Transverse colon (tissue), 4 donors: ENCODE results near the gene GDPGP1. TPM values are rescaled to one million over a fixed set of nuclear protein-coding genes. Genes with fewer than 3 reads are reported as not detected.

Experiments used
- DNase-seq: peaks from one replicate; pipeline ENCODE4 v3.0.0-alpha.2; 2019
- H3K27ac ChIP-seq, 4 donors: fragments of 200-600 bp; sonication (generic); 2 replicates each; pipeline ENCODE4 v1.5.1; 2016 to 2018; ENCODE audit warnings: inconsistent platforms in 4 of 4
- H3K27me3 ChIP-seq: fragments of 200-600 bp; sonication (generic); 2 replicates; pipeline ENCODE4 v1.5.1; 2017; ENCODE audit warnings: inconsistent platforms
- H3K36me3 ChIP-seq, 4 donors: fragments of 200-600 bp; sonication (generic); 2 replicates each; pipeline ENCODE4 v1.5.1; 2017 to 2019; ENCODE audit warnings: inconsistent platforms in 4 of 4
- H3K4me1 ChIP-seq, 4 donors: fragments of 200-600 bp; sonication (generic); 2 replicates each; pipeline ENCODE4 v1.5.1; 2017 to 2020; ENCODE audit warnings: inconsistent platforms in 4 of 4
- H3K4me3 ChIP-seq, 4 donors: fragments of 200-600 bp; sonication (generic); 1 replicate in 1 of 4; 2 replicates in 3 of 4; pipeline versions ENCODE4 v1.5.1 to v1.6.1; 2017 to 2019; ENCODE audit warnings: inconsistent platforms in 4 of 4
- H3K9me3 ChIP-seq, 2 donors: fragments of 200-600 bp; sonication (generic); 2 replicates each; pipeline ENCODE4 v1.5.1; 2017 to 2019; ENCODE audit warnings: inconsistent platforms in 2 of 2
- CTCF ChIP-seq, 5 experiments: fragments of 200-600 bp in 3 of 5; fragments of 450-650 bp in 2 of 5; sonication (generic) in 3 of 5; IDR thresholded peaks; 1 replicate in 2 of 5; 2 replicates in 3 of 5; pipeline ENCODE4 v1.5.1; 2016 to 2017; ENCODE audit warnings: antibody characterized with exemption in 5 of 5, inconsistent platforms in 3 of 5, mild to moderate bottlenecking in 2 of 5, moderate library complexity in 1 of 5
- EP300 ChIP-seq: sonication (generic); formaldehyde crosslinking; IDR thresholded peaks from one replicate; pipeline ENCODE4 v1.6.1; 2017; ENCODE audit warnings: antibody characterized with exemption, low read depth
- POLR2A ChIP-seq: fragments of 450-650 bp; IDR thresholded peaks from one replicate; pipeline ENCODE4 v1.6.1; 2016; ENCODE audit warnings: antibody characterized with exemption, mild to moderate bottlenecking, moderate library complexity
- POLR2AphosphoS5 ChIP-seq, 3 donors: sonication (generic); formaldehyde crosslinking; IDR thresholded peaks; one replicate each; pipeline ENCODE4 v1.6.1; 2016; ENCODE audit warnings: antibody characterized with exemption in 3 of 3
- WGBS, 2 donors: methylation state at CpG; one replicate each; pipeline ENCODE4 v1.1.5; 2018; ENCODE audit warnings: low coverage in 1 of 2; 5-methylcytosine and 5-hydroxymethylcytosine counted together
- in situ Hi-C, 4 donors: fragments of 200-750 bp; cut with MboI; loops; one replicate each; pipeline versions ENCODE4 v1.15.0 to v1.15.1; 2017; ENCODE audit warnings: low sequenced_read_pairs in 3 of 4, low pct_ligation_motif_present in 1 of 4, low pct_unique_long_range_greater_than_20kb in 1 of 4
- intact Hi-C: fragments of 100-400 bp; cut with DNase I; formaldehyde crosslinking; loops from one replicate; pipeline ENCODE4 v1.15.1; 2023; ENCODE audit warnings: low total_unique reads
- total RNA-seq, 4 donors: library from RNA; depleted of rRNA; stranded (reverse); fragments of >200 nt; gene quantifications; one replicate each; pipeline ENCODE4 v1.1.0, GENCODE V29; 2016

GDPGP1 gene
- total RNA-seq, 4 donors from 2014 or later, result 6.8 to 28.8 (median 21.3) TPM

DNA sequence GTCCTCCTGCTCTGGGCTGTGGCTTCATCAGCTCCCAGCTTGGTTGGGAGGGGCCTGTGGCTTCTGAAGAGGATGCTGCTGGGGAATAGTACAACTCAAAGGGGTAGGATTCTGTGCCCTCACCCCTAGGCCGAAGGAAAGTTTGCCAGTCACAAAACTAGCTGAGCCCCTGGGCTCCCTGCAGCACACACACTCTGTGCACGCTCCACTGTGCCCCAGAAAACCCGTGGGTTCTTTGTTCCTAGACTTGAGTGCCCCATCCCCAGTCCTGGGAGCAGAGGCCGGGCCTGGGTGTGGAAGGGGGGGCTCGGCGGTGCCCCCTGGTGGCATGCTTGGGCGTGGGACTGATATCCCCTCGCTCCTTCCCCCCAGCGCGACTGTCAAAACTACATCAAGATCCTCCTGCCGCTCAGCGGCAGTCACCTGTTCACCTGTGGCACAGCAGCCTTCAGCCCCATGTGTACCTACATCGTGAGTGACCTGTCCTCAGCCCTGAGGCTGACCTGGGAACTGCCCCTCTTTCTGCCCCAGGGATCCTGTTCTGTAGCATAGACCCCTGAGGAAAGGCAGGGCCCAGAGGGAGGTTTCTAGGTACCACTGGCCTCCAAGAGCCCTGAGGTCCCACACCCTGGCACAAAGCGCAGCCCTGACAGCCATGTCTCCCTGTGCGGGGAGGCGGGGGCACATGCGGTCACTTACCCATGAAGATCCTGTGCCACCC lies 14.4 kb upstream of the GDPGP1 start:
- TF ChIP-seq CTCF (IDR thresholded peaks at IDR 0.05) (peak; percentile 61 to 70 (median 66)), POLR2AphosphoS5 (IDR thresholded peaks at IDR 0.05) (no peak)
- 67% methylated on average over 17 of the region's 17 CpGs; no CpG with 5 or more reads in 1 of the 2 donors for WGBS, 2 donors
- intact Hi-C loops (loop anchor here (10.0 kb wide), 1 partner anchor 465 kb away; the partner anchor contains the start of gene MESP1), in situ Hi-C loops (loop anchor here in 2 of 4 donors (5.0 to 10.0 kb wide), 2 partner anchors 55 to 67 kb away; no protein-coding TSS in a partner anchor)
- Histone ChIP-seq H3K36me3 (peaks cover 0 to 23% (median 11%) of the 10 kb centered on the region in 4 donors), H3K4me1 (peaks cover 5 to 24% (median 8%) of the 10 kb centered on the region in 4 donors), H3K9me3 (no peaks in the 10 kb centered on the region), H3K27ac (peak overlapping the region in 2 of 4 donors; percentile 36 to 53), H3K27me3 (no peaks in the 10 kb centered on the region), H3K4me3 (no peak overlapping the region)
- DNase-seq, result peak; percentile 57

GRCh38 chr15:90221246-90221900 lies 12.6 kb upstream of the GDPGP1 start:
- intact Hi-C loops, result loop anchor here (10.0 kb wide), 1 partner anchor 467 kb away; the partner anchor contains the start of gene MESP1
- peak; percentile 80 for DNase-seq
- Histone ChIP-seq H3K27me3 (no peaks in the 10 kb centered on the region), H3K36me3 (peaks cover 0 to 40% (median 16%) of the 10 kb centered on the region in 4 donors), H3K4me1 (peaks cover 3 to 14% (median 6%) of the 10 kb centered on the region in 4 donors), H3K27ac (peak overlapping the region; percentile 40 to 77 (median 53)), H3K9me3 (no peaks in the 10 kb centered on the region), H3K4me3 (no peak overlapping the region)
- 36 to 59% methylated on average over 2 to 14 of the region's 14 CpGs for WGBS, 2 donors
- in situ Hi-C loops, result loop anchor here in 1 of 4 donors (5.0 kb wide), 1 partner anchor 69 kb away; no protein-coding TSS in a partner anchor
- TF ChIP-seq CTCF (IDR thresholded peaks at IDR 0.05), result peak; percentile 71 to 85 (median 75)
- TF ChIP-seq POLR2A, result no peak
- TF ChIP-seq EP300, result no peak
- peak in 2 of 3 donors; percentile 31 to 37 for TF ChIP-seq POLR2AphosphoS5 (IDR thresholded peaks at IDR 0.05)

DNA sequence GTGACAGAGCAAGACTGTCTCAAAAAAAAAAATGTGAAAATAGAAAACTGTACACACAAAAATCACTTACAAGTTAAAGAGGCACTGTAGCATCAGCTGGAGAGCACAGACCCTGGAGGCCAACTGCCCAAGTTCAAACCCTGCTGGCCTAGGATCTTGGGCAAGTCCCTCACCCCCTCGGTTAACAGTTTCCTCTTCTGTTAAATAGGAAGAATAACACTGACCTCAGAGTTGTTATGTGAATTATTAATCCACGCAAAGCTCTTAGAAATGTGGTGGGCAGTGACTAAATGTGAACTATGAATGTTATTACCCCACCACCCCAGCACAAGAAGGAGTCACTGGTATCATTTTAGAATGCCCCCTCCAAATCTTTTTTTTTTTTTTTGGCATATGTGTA lies 11.5 kb upstream of the GDPGP1 start:
- Histone ChIP-seq H3K36me3 (peaks cover 0 to 46% (median 13%) of the 10 kb centered on the region in 4 donors), H3K27me3 (no peaks in the 10 kb centered on the region), H3K4me3 (no peak overlapping the region), H3K27ac (no peak overlapping the region), H3K4me1 (peaks cover 3 to 14% (median 6%) of the 10 kb centered on the region in 4 donors), H3K9me3 (no peaks in the 10 kb centered on the region)
- in situ Hi-C loops, result loop anchor here in 1 of 4 donors (5.0 kb wide), 1 partner anchor 70 kb away; no protein-coding TSS in a partner anchor
- intact Hi-C loops, result loop anchor here (10.0 kb wide), 1 partner anchor 468 kb away; the partner anchor contains the start of gene MESP1
- TF ChIP-seq CTCF (IDR thresholded peaks at IDR 0.05) (no peak), POLR2AphosphoS5 (IDR thresholded peaks at IDR 0.05) (no peak), POLR2A (no peak), EP300 (no peak)
- no peak for DNase-seq
- 65 to 74% methylated on average over 2 of the region's 2 CpGs for WGBS, 2 donors
